IPS-NIHi7 (cell line): Measurements from ENCODE around the gene SUSD6.
"Not testable (repeated sequence)": the region's sequence is repeated elsewhere in the genome, so short reads cannot be mapped to it uniquely, and the experiment has no call there.

Experiments
- DNase-seq: peaks from one replicate; pipeline ENCODE4 v3.0.0; 2012; ENCODE audit warnings: mixed read lengths; ENCODE audit errors: extremely low spot score

The SUSD6 gene

DNA sequence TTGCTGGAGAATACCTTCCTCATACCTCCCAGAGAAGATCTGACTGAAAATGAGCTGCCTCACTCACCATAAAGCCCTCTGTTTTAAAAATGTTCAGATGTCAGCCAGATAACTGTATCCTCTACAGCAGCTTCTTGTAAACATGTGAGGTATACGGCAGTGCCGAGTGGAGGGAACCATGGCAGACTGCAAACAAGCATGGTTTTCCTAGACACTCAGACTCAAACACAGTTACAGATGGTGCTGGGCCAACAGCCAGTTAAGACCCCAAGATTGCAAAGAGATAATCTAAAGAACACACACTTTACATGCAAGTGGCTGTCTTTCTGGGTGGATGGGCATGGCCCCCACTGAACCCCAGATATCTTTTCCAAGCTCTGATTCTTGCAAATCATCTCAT lies 20.1 kb upstream of the SUSD6 start:
- no peak for DNase-seq

DNA sequence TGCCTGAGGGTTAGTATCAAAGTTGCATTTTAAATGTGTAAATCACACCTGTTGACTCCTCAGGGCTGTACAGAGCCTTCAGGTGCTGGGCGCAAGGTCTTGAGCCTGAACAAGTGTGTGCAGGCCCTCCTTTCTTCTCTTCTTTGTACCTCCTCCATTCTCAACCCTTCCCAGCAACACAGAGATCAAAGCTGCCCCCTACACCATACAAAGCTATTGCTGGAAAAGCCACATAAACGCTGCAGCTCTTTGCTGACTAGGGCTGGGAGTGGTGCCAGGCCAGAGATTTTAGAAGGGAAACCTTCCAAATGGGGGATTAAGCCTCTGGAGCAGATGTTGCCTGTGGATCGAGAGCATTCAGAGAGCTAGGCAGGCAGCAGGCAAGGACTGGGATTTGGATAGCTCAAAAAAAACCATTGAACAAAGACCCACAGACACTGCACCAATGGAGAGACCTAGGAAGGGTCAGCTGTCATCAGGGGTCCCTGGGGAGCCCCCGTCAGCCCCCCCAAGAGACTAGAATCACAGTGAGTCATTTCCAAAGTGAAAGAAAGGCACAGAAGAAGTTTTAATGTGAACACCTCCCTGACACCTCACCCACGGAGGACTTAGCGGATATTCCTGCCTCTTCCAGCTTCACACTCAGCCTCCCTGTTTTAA lies 18.2 kb upstream of the SUSD6 start:
- DNase-seq = no peak

- no peak for DNase-seq
These were observed 16.6 kb upstream of the SUSD6 start for GRCh38 chr14:69594846-69595245.

DNA sequence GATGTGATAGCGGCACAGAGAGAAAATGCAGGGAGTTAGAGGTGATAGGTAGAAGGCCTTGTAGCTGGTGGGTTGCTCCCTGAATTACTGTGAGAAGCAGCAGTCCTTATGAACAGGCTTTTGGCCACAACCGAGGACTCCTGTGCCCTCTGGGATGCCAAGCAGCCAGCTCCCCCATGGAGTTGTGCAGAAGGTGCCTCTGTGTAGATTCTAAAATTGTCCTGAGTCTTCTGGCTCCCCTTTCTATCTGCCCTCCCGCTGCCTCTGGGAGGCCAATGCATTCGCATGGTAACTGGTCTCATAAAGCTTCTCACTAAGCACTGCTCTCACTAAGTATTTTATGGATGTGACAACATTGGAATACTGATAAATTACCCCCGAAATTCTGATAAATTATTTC lies 16.1 kb upstream of the SUSD6 start:
- DNase-seq = no peak

GRCh38 chr14:69599431-69599830 lies 12.0 kb upstream of the SUSD6 start:
- DNase-seq = not testable (repeated sequence)

DNA sequence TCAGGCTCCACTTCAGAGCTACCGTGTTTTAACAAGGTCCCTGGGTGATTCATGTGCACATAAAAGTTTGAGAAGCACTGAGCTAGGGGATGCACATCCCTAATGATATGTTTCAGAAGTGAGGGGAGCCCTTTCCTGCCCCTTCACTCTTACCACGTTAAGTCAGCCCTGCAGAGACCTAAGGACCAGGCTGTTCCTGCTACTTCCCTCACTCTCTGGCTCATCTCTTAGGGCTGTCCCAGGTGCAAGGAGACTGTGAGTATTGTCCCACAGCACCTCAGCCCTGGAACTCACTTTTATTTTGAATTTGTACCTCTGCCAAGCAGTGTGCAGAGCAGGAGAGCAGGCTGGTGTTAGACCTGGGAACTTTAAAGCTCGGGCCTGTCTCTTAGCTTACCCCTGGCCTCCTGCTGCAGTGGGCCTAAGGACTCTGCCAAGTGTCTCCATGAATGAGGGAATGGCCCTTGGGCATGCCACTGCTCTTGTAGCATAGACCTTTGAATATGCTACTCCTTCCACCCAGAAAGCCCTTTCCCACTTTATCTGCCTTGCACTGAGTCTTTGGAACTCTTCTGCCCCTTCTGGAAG lies 11.0 kb upstream of the SUSD6 start:
- DNase-seq = no peak

DNA sequence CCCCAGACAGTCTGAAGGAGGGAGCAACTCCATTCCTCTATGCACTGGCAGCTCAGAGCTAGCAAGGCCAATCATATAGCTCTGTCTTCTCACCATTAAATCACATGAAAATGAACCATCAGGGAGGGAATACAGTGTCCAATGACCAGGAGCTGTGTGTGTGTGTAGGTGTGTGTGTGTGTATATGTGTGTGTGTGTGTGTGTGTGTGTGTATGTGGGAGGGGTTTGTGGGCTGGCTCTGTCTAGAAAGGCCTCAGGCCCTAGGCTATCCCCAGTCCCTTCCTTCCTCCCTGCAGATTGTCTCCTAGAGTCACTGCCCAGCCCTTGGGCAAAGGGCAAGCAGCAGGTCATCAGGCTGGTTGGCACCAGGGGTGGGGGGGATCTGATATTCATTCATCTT lies 5.7 kb upstream of the SUSD6 start:
- no peak for DNase-seq

GRCh38 chr14:69606258-69607184 lies 4.9 kb upstream of the SUSD6 start:
- DNase-seq = no peak

DNA sequence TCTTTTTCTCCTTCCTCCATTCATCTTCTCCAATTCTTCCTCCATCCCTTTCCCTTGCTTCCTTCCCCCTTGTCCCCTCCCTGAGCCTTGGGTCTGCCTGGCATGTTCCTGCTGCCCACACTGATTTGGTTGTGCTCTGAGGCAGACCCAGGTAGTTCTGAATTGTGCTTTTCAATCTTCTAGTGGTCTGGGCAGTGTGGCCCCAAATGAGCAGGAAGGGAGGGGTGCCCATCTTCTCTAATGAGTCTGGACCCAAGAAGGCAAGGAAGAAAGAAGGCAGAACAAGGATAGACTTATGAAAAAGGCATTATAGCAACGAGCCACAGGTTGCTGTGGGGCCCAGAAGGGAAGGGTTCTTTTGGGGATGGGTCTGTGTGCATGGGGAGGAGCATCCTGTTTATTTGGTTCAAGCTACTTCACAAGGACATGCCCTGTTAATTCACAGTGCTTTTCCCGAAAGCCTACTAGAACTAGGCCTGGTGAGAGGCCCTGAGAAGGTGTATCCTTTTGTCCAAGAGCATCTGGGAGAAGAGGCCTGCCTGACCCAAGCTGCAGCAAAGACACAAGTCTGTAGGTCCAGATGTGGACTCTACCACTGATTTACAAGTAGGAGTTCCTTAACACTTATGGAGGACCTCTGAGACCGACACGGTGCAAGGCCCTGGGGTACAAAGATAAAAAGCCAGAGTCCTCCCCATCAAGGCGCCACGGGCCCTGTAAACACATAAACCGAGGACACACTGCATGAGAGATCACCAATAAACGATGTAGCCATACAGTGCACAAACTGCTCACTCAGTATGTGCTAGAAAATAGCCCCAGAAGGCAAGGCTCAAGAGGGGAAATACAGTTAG lies 1.1 kb upstream of the SUSD6 start:
- no peak for DNase-seq

GRCh38 chr14:69610874-69611171 lies 573 bp upstream of the SUSD6 start:
- DNase-seq = no peak

DNA sequence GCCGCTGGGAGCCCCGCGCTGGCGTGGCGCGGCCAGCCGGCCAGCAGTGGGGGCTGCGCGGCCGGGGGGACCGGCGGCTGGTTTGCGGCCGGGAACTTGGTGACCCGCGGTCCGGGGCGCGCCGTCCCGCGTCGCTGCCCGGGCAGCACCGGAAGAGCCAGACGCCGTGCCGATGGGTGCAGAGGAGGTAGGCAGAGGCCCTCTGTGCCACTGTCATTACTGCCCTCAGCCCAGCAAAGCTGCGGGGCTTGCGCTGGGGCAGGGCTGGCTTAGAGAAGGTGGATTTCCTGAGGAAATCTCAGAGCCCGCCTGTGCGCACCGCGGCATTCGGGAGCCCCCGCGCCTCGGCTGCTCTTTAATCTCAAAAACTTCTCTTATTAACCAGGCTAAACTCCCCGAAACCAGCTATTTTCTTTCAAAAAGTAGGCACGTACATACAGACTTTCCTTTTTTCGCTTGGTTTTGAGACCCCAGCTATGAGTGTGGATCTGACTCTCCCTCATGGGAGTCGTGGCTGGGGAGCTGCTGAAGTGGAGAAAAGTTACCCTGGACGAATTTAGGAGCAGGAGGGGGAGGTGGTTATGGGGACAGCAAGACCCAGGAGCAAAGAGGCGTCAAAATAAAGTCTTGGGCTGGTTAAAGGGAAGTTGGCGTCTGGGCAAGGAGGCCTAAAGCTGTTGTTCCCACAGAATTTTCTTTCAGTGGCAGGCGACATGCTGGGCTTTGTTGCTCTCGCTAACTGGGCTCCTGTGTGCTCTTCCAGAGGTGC lies 802 bp downstream of the SUSD6 start:
- DNase-seq = peak; percentile 23

DNA sequence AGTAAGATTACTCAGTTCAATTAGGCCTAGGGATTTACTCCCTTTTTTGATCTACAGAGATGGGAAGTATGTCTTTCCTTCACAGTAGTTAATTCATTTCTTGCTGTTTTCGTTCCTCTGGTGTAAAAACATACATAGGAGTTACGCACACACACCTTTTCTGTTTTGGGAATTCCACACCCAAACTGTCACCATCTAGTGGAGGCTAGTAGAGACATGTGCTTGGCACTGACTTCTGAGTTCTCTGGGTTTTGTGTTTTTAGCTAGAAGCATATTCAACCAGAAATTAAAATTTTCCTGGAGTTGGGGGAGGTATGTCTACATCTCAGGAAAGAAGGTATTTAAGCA lies 1.4 kb downstream of the SUSD6 start:
- no peak for DNase-seq

DNA sequence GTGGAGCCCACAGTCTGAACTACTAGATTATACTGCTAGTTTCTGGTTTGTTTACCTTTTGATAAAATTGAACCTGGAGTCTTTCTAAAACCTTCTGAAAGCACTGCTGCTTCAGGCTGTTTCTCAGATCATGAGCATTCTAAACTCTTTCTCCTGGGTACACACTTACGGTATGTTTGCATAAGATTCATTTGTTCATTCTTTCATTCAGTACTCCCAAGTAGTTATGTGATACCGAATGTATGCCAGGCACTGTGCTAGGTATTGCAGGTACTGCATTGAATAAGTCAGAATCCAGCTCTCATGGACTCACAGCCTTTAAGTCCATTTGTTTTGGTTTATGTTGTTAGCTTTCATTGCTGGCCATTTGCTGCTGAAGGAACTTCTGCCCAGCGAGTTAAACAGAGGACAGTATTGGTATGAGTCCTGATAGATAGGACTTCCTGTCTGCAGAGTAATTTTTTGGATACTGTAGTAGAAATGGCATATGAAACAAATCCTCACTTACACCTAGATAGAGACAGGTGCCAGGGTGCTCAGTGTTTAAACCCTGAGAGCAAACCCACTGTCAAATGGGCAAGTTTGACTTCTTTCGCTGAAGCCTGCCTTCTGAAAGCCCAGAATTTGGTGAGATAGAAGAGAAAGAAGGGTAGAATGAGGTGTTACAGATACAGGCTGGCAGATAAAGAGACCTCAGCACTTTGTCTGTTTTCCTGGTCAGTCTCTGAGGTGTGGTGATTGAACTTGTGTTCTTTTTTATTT lies 2.1 kb downstream of the SUSD6 start:
- no peak for DNase-seq

- DNase-seq = no peak
These were observed 3.2 kb downstream of the SUSD6 start for GRCh38 chr14:69614592-69614991.

GRCh38 chr14:69615121-69615495 lies 3.7 kb downstream of the SUSD6 start:
- no peak for DNase-seq

DNA sequence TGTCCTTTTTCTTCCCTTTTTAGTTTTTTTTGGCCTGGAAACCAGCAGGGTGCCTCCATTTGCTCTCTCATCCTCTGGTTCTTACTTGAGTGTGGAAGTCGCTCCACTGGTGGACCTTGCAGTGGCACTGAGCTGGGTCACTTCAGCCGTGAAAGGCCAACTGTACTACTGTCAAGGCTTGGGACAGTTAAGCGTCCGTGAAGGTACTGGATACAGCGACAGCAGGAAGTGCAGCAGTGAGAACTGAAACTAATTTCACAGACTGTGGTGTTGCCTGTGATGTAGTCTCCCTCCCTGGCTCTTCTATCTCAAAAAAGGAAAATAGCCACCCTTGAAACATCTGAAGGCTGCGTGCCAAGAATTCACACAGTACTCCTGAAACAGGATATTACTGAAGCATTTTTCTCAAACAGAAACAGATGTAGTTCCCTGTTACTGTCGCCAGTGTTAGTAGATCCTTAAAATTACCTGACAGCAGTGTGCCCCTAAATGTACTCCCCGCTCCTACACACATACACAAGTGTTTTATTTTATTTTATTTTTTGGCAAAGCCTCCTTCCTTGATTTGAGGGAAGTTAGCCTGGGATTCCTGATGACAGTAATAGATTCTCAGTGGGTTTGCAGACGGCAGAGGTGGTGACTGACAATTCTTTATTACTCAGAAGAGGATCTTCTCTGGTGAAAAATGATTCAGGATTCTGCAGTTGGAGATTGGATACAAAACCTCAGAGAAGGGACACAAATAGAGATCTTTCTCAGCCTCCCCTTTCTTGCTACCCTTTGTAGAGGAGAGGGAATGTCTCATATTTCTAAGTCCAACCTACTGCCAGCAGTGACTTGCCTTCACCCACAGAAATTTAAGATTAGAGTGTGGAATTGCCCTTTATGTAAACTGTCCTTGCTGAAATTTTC lies 4.4 kb downstream of the SUSD6 start:
- no peak for DNase-seq

GRCh38 chr14:69616408-69616773 lies 5.0 kb downstream of the SUSD6 start:
- DNase-seq = no peak

DNA sequence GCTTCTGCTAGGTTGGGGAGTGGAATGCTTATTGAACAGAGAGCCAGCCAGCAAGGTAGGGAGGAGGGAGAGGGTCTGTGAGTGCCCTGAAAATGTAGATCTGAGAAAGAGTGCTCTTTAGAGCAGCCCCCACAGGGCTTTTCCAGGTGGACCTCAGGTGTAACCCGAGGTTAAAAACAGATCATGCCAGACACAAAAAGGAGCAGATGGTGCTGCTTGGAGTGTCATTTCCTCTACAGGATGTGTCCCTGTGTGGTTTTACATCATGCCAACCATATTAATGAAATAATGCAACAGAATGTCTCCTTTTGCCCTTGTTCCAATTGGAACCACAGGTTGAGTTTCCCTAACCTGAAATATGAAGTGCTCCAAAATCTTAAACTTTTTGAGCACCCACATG lies 6.4 kb downstream of the SUSD6 start:
- no peak for DNase-seq

DNA sequence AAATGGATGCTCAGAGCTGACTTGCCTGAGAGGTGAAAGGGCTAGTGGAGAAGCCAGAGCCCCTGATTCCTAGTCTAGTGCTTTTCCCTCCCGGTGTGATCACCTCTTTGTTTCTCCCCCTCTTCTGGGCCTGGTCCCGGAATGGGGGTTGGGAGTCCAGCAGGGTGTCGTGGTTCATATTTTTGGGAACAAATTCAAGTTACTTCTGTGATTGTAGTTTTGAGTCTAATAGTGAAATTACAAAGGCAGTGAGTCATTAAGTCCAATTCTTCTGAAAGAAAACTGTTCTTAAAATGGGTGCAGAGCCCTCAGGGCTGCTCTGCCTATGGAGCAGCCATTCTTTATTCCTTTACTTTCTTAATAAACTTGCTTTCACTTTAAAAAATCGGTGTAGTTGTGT lies 7.6 kb downstream of the SUSD6 start:
- no peak for DNase-seq

- no peak for DNase-seq
These were observed 8.8 kb downstream of the SUSD6 start for GRCh38 chr14:69620211-69620611.
